ENCODE data around the gene RALGAPA2.

RALGAPA2 gene

GRCh38 chr20:20741087-20742045 is 28.9 kb upstream of the RALGAPA2 start:
- no peak overlapping the region for H3K4me3 ChIP-seq (ENCODE audit: low read length)
- H3K27me3 ChIP-seq (ENCODE audit: control insufficient read depth, insufficient read depth, low read length): no peaks in the 10 kb centered on the region
- no peak overlapping the region for H3K27ac ChIP-seq (ENCODE audit: low read length)
- peaks cover 22% of the 10 kb centered on the region for H3K4me1 ChIP-seq (ENCODE audit: control insufficient read depth, low read depth, low read length)
- H3K36me3 ChIP-seq (ENCODE audit: control insufficient read depth, low read depth, low read length): no peaks in the 10 kb centered on the region
- no peak overlapping the region for H3K9ac ChIP-seq (ENCODE audit: low read length)
- H3K9me3 ChIP-seq (ENCODE audit: control insufficient read depth, low read depth, low read length): no peaks in the 10 kb centered on the region

DNA sequence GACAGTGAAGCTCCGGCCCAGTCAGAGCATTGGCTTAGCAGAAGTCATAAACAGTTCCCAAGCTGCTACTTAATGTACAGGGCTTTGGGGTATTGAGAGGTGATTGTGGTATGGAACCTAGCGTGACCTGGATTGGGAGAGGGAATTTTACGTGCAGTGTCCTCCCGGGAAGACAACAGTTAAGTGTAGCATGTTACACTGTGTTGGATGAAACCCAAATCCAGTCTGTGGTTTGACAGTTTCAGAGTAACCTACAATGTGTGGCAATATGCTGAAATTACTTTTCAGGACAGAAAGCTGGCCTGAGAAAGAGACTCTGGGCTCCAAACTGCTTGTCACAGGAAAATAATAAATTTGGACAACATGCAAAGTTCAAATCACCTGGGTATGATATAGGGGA is 28.1 kb upstream of the RALGAPA2 start:
- Histone ChIP-seq H3K4me1 (ENCODE audit: control insufficient read depth, low read depth, low read length) (peaks cover 22% of the 10 kb centered on the region), H3K9me3 (ENCODE audit: control insufficient read depth, low read depth, low read length) (no peaks in the 10 kb centered on the region)

GRCh38 chr20:20737158-20737557 is 24.7 kb upstream of the RALGAPA2 start:
- Histone ChIP-seq H3K4me3 (ENCODE audit: low read length) (no peak overlapping the region), H3K9ac (ENCODE audit: low read length) (no peak overlapping the region), H3K4me1 (ENCODE audit: control insufficient read depth, low read depth, low read length) (peaks cover 6% of the 10 kb centered on the region), H3K27me3 (ENCODE audit: control insufficient read depth, insufficient read depth, low read length) (no peaks in the 10 kb centered on the region), H3K27ac (ENCODE audit: low read length) (no peak overlapping the region), H3K36me3 (ENCODE audit: control insufficient read depth, low read depth, low read length) (no peaks in the 10 kb centered on the region), H3K9me3 (ENCODE audit: control insufficient read depth, low read depth, low read length) (no peaks in the 10 kb centered on the region)

More for the DNA sequence above, 28.1 kb upstream of the RALGAPA2 start:
- no peak overlapping the region for H3K4me3 ChIP-seq (ENCODE audit: low read length)
- H3K36me3 ChIP-seq (ENCODE audit: control insufficient read depth, low read depth, low read length): no peaks in the 10 kb centered on the region
- no peaks in the 10 kb centered on the region for H3K27me3 ChIP-seq (ENCODE audit: control insufficient read depth, insufficient read depth, low read length)
- H3K27ac ChIP-seq (ENCODE audit: low read length): no peak overlapping the region
- no peak overlapping the region for H3K9ac ChIP-seq (ENCODE audit: low read length)

GRCh38 chr20:20736303-20736702 is 23.9 kb upstream of the RALGAPA2 start:
- Histone ChIP-seq H3K9me3 (ENCODE audit: control insufficient read depth, low read depth, low read length) (no peaks in the 10 kb centered on the region), H3K36me3 (ENCODE audit: control insufficient read depth, low read depth, low read length) (no peaks in the 10 kb centered on the region), H3K4me1 (ENCODE audit: control insufficient read depth, low read depth, low read length) (peaks cover 6% of the 10 kb centered on the region), H3K9ac (ENCODE audit: low read length) (no peak overlapping the region), H3K4me3 (ENCODE audit: low read length) (no peak overlapping the region), H3K27ac (ENCODE audit: low read length) (no peak overlapping the region), H3K27me3 (ENCODE audit: control insufficient read depth, insufficient read depth, low read length) (no peaks in the 10 kb centered on the region)

GRCh38 chr20:20734475-20734948 is 22.1 kb upstream of the RALGAPA2 start:
- Histone ChIP-seq H3K9ac (ENCODE audit: low read length) (no peak overlapping the region), H3K27ac (ENCODE audit: low read length) (no peak overlapping the region), H3K27me3 (ENCODE audit: control insufficient read depth, insufficient read depth, low read length) (no peaks in the 10 kb centered on the region), H3K36me3 (ENCODE audit: control insufficient read depth, low read depth, low read length) (no peaks in the 10 kb centered on the region), H3K9me3 (ENCODE audit: control insufficient read depth, low read depth, low read length) (no peaks in the 10 kb centered on the region), H3K4me1 (ENCODE audit: control insufficient read depth, low read depth, low read length) (peaks cover 6% of the 10 kb centered on the region), H3K4me3 (ENCODE audit: low read length) (no peak overlapping the region)

DNA sequence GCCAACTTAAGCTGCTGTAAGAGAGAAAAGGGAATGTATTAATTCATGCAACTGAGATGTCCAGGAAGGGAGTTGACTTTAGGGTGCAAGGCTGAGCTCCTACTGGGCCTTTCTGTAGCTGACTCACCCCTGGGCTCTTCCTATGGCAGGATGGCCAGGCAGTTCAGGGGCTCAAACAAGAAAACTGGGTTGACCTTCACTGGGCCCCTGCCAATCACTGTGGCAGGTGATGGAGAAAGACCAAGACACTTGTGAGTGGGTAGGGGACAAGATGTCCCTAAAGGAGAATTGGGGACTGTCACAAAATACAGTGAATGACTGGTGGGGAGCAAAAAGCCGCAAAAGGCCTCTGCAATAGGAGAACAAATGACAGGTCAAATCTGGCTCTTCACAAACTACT is 21.5 kb upstream of the RALGAPA2 start:
- Histone ChIP-seq H3K36me3 (ENCODE audit: control insufficient read depth, low read depth, low read length) (no peaks in the 10 kb centered on the region), H3K4me3 (ENCODE audit: low read length) (no peak overlapping the region), H3K27ac (ENCODE audit: low read length) (no peak overlapping the region), H3K9ac (ENCODE audit: low read length) (no peak overlapping the region), H3K4me1 (ENCODE audit: control insufficient read depth, low read depth, low read length) (peaks cover 6% of the 10 kb centered on the region), H3K27me3 (ENCODE audit: control insufficient read depth, insufficient read depth, low read length) (no peaks in the 10 kb centered on the region), H3K9me3 (ENCODE audit: control insufficient read depth, low read depth, low read length) (no peaks in the 10 kb centered on the region)

GRCh38 chr20:20732641-20733040 is 20.2 kb upstream of the RALGAPA2 start:
- Histone ChIP-seq H3K4me1 (ENCODE audit: control insufficient read depth, low read depth, low read length) (peaks cover 6% of the 10 kb centered on the region), H3K4me3 (ENCODE audit: low read length) (no peak overlapping the region), H3K27ac (ENCODE audit: low read length) (no peak overlapping the region)

GRCh38 chr20:20731945-20732296 is 19.5 kb upstream of the RALGAPA2 start:
- Histone ChIP-seq H3K9ac (ENCODE audit: low read length) (no peak overlapping the region), H3K4me3 (ENCODE audit: low read length) (no peak overlapping the region)

More at GRCh38 chr20:20732641-20733040, 20.2 kb upstream of the RALGAPA2 start:
- Histone ChIP-seq H3K27me3 (ENCODE audit: control insufficient read depth, insufficient read depth, low read length) (no peaks in the 10 kb centered on the region), H3K36me3 (ENCODE audit: control insufficient read depth, low read depth, low read length) (no peaks in the 10 kb centered on the region), H3K9me3 (ENCODE audit: control insufficient read depth, low read depth, low read length) (no peaks in the 10 kb centered on the region), H3K9ac (ENCODE audit: low read length) (no peak overlapping the region)

GRCh38 chr20:20731000-20731944 is 18.8 kb upstream of the RALGAPA2 start:
- Histone ChIP-seq H3K36me3 (ENCODE audit: control insufficient read depth, low read depth, low read length) (no peaks in the 10 kb centered on the region), H3K27me3 (ENCODE audit: control insufficient read depth, insufficient read depth, low read length) (no peaks in the 10 kb centered on the region), H3K27ac (ENCODE audit: low read length) (no peak overlapping the region)

More at GRCh38 chr20:20731945-20732296, 19.5 kb upstream of the RALGAPA2 start:
- Histone ChIP-seq H3K36me3 (ENCODE audit: control insufficient read depth, low read depth, low read length) (no peaks in the 10 kb centered on the region), H3K4me1 (ENCODE audit: control insufficient read depth, low read depth, low read length) (peaks cover 6% of the 10 kb centered on the region), H3K9me3 (ENCODE audit: control insufficient read depth, low read depth, low read length) (no peaks in the 10 kb centered on the region), H3K27ac (ENCODE audit: low read length) (no peak overlapping the region), H3K27me3 (ENCODE audit: control insufficient read depth, insufficient read depth, low read length) (no peaks in the 10 kb centered on the region)

DNA sequence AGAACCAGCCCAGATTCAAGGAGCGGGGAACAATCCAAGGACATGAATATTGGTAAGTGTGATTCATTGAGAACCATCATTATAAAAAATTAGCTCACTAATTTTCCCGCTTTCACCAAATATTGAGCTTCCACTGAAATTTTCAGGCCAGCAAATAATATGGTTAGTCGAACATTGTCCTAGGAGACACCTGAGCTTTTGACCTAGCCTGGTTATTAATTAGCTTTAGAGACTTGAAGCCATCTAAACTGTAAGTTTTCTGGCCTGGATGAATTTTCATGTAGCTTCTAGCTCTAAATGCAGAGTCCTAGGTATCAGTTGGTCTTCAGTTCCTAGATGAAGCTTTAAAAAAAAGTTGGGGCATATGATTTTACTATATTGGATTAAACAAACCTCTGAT is 17.1 kb upstream of the RALGAPA2 start:
- Histone ChIP-seq H3K4me3 (ENCODE audit: low read length) (no peak overlapping the region), H3K4me1 (ENCODE audit: control insufficient read depth, low read depth, low read length) (peaks cover 2% of the 10 kb centered on the region), H3K9ac (ENCODE audit: low read length) (no peak overlapping the region), H3K36me3 (ENCODE audit: control insufficient read depth, low read depth, low read length) (no peaks in the 10 kb centered on the region), H3K27ac (ENCODE audit: low read length) (no peak overlapping the region), H3K9me3 (ENCODE audit: control insufficient read depth, low read depth, low read length) (no peaks in the 10 kb centered on the region), H3K27me3 (ENCODE audit: control insufficient read depth, insufficient read depth, low read length) (no peaks in the 10 kb centered on the region)

More at GRCh38 chr20:20731000-20731944, 18.8 kb upstream of the RALGAPA2 start:
- no peaks in the 10 kb centered on the region for H3K9me3 ChIP-seq (ENCODE audit: control insufficient read depth, low read depth, low read length)
- peaks cover 6% of the 10 kb centered on the region for H3K4me1 ChIP-seq (ENCODE audit: control insufficient read depth, low read depth, low read length)
- no peak overlapping the region for H3K9ac ChIP-seq (ENCODE audit: low read length)
- H3K4me3 ChIP-seq (ENCODE audit: low read length): no peak overlapping the region

GRCh38 chr20:20721489-20721888 is 9.0 kb upstream of the RALGAPA2 start:
- H3K9ac ChIP-seq (ENCODE audit: low read length): no peak overlapping the region
- H3K27ac ChIP-seq (ENCODE audit: low read length): no peak overlapping the region
- no peaks in the 10 kb centered on the region for H3K36me3 ChIP-seq (ENCODE audit: control insufficient read depth, low read depth, low read length)
- no peaks in the 10 kb centered on the region for H3K4me1 ChIP-seq (ENCODE audit: control insufficient read depth, low read depth, low read length)
- no peaks in the 10 kb centered on the region for H3K9me3 ChIP-seq (ENCODE audit: control insufficient read depth, low read depth, low read length)
- H3K4me3 ChIP-seq (ENCODE audit: low read length): no peak overlapping the region
- no peaks in the 10 kb centered on the region for H3K27me3 ChIP-seq (ENCODE audit: control insufficient read depth, insufficient read depth, low read length)

All from iPS-18a (cell line).